Measurements from ENCODE around the gene BLNK. TPM values are rescaled to one million over a fixed set of nuclear protein-coding genes. Genes with fewer than 3 reads are reported as not detected.

Gene BLNK
- total RNA-seq, 2 donors from 2014 or later: 0.39 to 0.41 TPM

DNA sequence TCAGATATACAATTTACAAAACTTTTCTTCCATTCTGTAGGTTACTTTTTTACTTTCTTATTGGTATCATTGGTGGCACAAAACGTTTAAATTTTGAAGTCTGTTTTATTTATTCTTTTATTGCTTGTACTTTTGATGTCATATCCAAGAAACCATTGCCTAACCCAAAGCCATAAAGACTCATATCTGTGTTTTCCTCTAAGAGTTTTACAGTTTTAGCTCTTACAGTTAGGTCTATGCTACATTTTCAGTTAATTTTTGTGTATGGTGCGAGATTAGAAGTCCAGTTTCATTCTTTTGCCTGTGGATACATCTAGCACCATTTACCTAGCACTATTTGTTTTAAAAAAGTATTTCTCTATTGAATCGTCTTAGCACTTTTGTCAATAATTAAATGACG, 53.7 kb downstream of the BLNK start:
- H3K36me3 ChIP-seq: no peaks in the 10 kb centered on the region
- H3K27ac ChIP-seq: no peak overlapping the region
- TF ChIP-seq, protein P1, sequence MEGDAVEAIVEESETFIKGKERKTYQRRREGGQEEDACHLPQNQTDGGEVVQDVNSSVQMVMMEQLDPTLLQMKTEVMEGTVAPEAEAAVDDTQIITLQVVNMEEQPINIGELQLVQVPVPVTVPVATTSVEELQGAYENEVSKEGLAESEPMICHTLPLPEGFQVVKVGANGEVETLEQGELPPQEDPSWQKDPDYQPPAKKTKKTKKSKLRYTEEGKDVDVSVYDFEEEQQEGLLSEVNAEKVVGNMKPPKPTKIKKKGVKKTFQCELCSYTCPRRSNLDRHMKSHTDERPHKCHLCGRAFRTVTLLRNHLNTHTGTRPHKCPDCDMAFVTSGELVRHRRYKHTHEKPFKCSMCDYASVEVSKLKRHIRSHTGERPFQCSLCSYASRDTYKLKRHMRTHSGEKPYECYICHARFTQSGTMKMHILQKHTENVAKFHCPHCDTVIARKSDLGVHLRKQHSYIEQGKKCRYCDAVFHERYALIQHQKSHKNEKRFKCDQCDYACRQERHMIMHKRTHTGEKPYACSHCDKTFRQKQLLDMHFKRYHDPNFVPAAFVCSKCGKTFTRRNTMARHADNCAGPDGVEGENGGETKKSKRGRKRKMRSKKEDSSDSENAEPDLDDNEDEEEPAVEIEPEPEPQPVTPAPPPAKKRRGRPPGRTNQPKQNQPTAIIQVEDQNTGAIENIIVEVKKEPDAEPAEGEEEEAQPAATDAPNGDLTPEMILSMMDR (IDR thresholded peaks at IDR 0.05): no peak
- H3K4me1 ChIP-seq: no peaks in the 10 kb centered on the region
- no peaks in the 10 kb centered on the region for H3K27me3 ChIP-seq
- no peak overlapping the region for H3K4me3 ChIP-seq
- DNase-seq (ENCODE audit: low spot score): no peak
- H3K9me3 ChIP-seq: no peaks in the 10 kb centered on the region

DNA sequence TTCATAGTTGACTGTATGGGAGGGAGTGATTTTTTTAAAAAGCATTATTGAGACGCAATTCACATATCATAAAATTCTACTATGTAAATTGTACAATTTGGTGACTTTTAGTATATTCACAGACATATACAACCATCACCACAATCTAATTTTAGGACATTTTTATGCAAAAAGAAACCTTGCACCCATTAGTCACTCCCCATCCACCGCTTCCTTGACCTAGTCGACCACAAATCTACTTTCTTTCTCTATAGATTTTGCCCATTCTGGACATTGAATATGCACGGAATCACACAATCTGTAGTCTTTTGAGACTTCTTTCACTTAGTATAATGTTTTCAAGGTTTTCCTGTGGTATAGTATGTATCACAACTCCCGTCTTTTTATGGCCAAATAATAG, 54.6 kb downstream of the BLNK start:
- TF ChIP-seq, protein P1 (IDR thresholded peaks at IDR 0.05): no peak
- Histone ChIP-seq H3K27ac (no peak overlapping the region), H3K27me3 (no peaks in the 10 kb centered on the region), H3K9me3 (no peaks in the 10 kb centered on the region), H3K36me3 (no peaks in the 10 kb centered on the region), H3K4me3 (no peak overlapping the region), H3K4me1 (no peaks in the 10 kb centered on the region)
- DNase-seq (ENCODE audit: low spot score): no peak

DNA sequence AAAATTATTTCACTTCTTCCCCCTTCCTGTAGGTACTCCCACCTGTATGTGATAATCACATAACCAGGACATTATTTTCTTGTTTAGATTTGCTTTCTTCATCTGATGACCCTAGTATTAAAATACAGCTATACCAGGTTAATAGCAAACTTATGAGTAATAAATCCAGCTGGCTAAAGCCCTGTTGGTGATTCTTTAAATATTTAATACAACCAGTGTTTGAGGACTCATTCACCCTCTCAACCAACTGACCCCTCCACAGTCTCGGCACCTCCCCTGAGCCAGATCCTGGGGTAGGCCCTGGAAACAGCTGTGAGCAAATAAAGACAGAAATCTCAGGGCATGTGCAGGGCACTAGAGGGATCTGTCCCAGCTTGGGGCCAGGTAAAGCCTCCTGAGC, 58.5 kb downstream of the BLNK start:
- Histone ChIP-seq H3K9me3 (no peaks in the 10 kb centered on the region), H3K4me1 (no peaks in the 10 kb centered on the region), H3K27me3 (no peaks in the 10 kb centered on the region), H3K36me3 (no peaks in the 10 kb centered on the region), H3K27ac (no peak overlapping the region), H3K4me3 (no peak overlapping the region)
- TF ChIP-seq, protein P1 (IDR thresholded peaks at IDR 0.05): no peak
- DNase-seq (ENCODE audit: low spot score): no peak

DNA sequence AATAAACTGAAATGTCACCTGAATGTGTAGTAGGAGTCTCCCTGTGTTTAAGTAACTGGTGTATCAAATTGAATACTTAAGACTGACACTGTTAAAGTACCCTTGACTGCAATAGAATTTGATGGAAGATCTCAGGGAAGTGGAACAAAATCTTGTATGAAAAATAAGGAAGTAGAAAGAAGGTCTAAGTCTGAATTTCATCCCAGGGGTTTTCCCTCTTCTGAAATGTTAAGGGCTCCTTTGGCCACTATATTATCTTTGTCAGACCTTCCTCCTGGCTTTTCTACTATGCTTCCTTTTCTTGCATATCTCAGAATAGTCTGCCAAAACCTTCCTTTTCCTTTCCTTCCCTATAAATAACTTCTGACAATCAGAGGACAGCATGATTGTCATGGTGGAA, 59.6 kb downstream of the BLNK start:
- H3K4me3 ChIP-seq: no peak overlapping the region
- no peaks in the 10 kb centered on the region for H3K4me1 ChIP-seq
- no peaks in the 10 kb centered on the region for H3K36me3 ChIP-seq
- no peaks in the 10 kb centered on the region for H3K9me3 ChIP-seq
- TF ChIP-seq, protein P1 (IDR thresholded peaks at IDR 0.05): no peak
- no peak overlapping the region for H3K27ac ChIP-seq
- no peaks in the 10 kb centered on the region for H3K27me3 ChIP-seq
- DNase-seq (ENCODE audit: low spot score): no peak

DNA sequence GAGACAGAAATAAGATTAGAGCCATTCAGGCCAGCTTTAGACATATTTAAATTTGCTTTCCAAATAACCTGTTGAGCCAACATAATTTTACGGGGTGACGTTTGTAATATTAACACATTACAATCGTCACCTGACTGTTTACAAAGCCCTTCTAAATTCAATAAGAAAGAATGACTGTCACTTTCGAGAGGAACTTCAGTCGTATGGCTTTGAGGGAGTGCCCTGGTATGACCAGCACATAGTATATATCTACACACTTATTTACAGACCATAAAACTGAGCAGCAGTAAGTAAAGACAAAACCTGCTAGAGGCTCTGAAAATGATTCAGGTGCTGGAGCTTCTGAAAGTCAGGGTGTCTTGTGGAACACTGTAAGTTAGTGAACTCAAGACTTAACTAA, 62.4 kb downstream of the BLNK start:
- Histone ChIP-seq H3K27me3 (no peaks in the 10 kb centered on the region), H3K27ac (no peak overlapping the region), H3K4me1 (no peaks in the 10 kb centered on the region), H3K9me3 (no peaks in the 10 kb centered on the region), H3K36me3 (no peaks in the 10 kb centered on the region), H3K4me3 (no peak overlapping the region)
- DNase-seq (ENCODE audit: low spot score): no peak
- TF ChIP-seq, protein P1 (IDR thresholded peaks at IDR 0.05): no peak

DNA sequence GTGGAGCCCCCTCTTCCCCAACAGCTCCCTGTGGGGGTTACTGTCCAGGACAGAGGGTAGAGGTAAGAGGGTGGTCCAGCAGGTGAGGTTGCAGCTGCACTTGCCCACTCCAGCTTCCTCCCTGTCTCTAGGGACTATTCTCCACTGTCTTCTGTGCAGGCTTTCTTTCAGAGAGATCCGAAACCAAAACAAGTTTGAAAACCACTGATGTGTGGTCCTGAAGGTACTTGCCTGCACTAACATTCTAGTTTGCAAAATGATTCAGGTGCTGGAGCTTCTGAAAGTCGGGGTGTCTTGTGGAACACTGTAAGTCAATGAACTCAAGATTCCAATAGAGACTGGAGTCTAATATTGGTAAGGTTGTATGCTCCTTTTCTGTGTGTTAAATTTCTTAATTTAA, 63.1 kb downstream of the BLNK start:
- no peaks in the 10 kb centered on the region for H3K36me3 ChIP-seq
- TF ChIP-seq, protein P1 (IDR thresholded peaks at IDR 0.05): no peak
- no peak overlapping the region for H3K4me3 ChIP-seq
- H3K4me1 ChIP-seq: no peaks in the 10 kb centered on the region
- no peak for DNase-seq (ENCODE audit: low spot score)
- H3K27ac ChIP-seq: no peak overlapping the region
- no peaks in the 10 kb centered on the region for H3K27me3 ChIP-seq
- H3K9me3 ChIP-seq: no peaks in the 10 kb centered on the region

Measured in right atrium auricular region (tissue), 2 donors.